ENCODE measurements around the gene GNA12. TPM values are rescaled to one million over a fixed set of nuclear protein-coding genes. Genes with fewer than 3 reads are reported as not detected.

Gene GNA12
- total and polyA plus RNA-seq, 9 of the 15 experiments (the other 6 are each of a cell fraction or from before 2014, with no cell fraction given) = 0.65 to 32.7 (median 9.6) TPM

- Histone ChIP-seq H3K9ac (ENCODE audit: insufficient read depth in 1 of 2, low read depth in 2 of 2, low read length in 2 of 2) (no peak overlapping the region), H3K4me3 (no peak overlapping the region), H4K20me1 (replicated peaks; ENCODE audit: control insufficient read depth, insufficient read depth, low read length) (0 out of 2 replicates have a peak, but pooled peaks cover 2% of the 10 kb centered on the region), H3K9me1 (ENCODE audit: control insufficient read depth, insufficient read depth, low read length) (no peaks in the 10 kb centered on the region), H3K27me3 (ENCODE audit: control insufficient read depth in 2 of 2, insufficient read depth in 2 of 2, low read length in 2 of 2) (no peaks in the 10 kb centered on the region), H3K79me2 (ENCODE audit: control insufficient read depth, insufficient read depth, low read length) (peaks cover 15% of the 10 kb centered on the region; the same call in 1 of the 3 replicates), H3K4me1 (replicated peaks in 1 of 2; ENCODE audit: control insufficient read depth in 2 of 2, insufficient read depth in 2 of 2, low read length in 2 of 2) (peaks cover 0 to 17% of the 10 kb centered on the region in 2 experiments; a peak in 2 of 5 replicates), H3K27ac (ENCODE audit: extremely low read depth, low read depth, low read length) (no peak overlapping the region), H3K36me3 (ENCODE audit: control insufficient read depth, insufficient read depth, low read length) (no peaks in the 10 kb centered on the region), H2AFZ (ENCODE audit: low read depth, low read length) (no peak overlapping the region), H3K9me3 (replicated peaks; ENCODE audit: control insufficient read depth, insufficient read depth, low read depth, low read length) (no peaks in the 10 kb centered on the region), H3K4me2 (ENCODE audit: insufficient read depth, low read length) (no peak overlapping the region)
- in situ Hi-C loops (cut with MboI) (no loop called here), intact Hi-C loops (cut with micrococcal nuclease) (no loop called here)
- 74% methylated on average over 17 of the region's 20 CpGs for WGBS (ENCODE audit: insufficient coverage, low coverage, missing lambda C conversion rate)
- TF ChIP-seq SUPT5H (IDR thresholded peaks at IDR 0.05) (no peak), RNF219 (CRISPR knock-in tag; IDR thresholded peaks at IDR 0.05) (no peak), GTF2F1 (IDR thresholded peaks at IDR 0.05; ENCODE audit: low read depth, low read length) (no peak), SMAD3 (CRISPR knock-in tag; conservative IDR thresholded peaks at IDR 0.05) (no peak)
- TF ChIP-seq, protein P1, sequence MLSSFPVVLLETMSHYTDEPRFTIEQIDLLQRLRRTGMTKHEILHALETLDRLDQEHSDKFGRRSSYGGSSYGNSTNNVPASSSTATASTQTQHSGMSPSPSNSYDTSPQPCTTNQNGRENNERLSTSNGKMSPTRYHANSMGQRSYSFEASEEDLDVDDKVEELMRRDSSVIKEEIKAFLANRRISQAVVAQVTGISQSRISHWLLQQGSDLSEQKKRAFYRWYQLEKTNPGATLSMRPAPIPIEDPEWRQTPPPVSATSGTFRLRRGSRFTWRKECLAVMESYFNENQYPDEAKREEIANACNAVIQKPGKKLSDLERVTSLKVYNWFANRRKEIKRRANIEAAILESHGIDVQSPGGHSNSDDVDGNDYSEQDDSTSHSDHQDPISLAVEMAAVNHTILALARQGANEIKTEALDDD (IDR thresholded peaks at IDR 0.05) = no peak
- ChIA-PET CTCF (ENCODE audit: low intra/inter-chr PET ratio) (no interaction called here), POLR2A (interaction anchor here (0.7 to 1.7 kb wide), 3 partner anchors 12 to 99 kb away, joined by 3 to 7 read pairs (median 3); no protein-coding TSS in a partner anchor)
- BruUV-seq (replicated peaks) = no TSS peak
- ATAC-seq = peak; percentile 72
- no peak for DNase-seq (ENCODE audit: extremely low read depth in 1 of 4, low spot score in 3 of 4)
- peak; percentile 75 for FAIRE-seq
These were observed 30.5 kb downstream of the GNA12 start for GRCh38 chr7:2813350-2814185.

All from K562 (cell line).